Measurements from ENCODE around the gene PLEKHD1. TPM values are rescaled to one million over a fixed set of nuclear protein-coding genes. Genes with fewer than 3 reads are reported as not detected.

PLEKHD1 gene
- total RNA-seq, 4 donors from 2014 or later: 0.14 to 0.16 TPM; not detected in 2

DNA sequence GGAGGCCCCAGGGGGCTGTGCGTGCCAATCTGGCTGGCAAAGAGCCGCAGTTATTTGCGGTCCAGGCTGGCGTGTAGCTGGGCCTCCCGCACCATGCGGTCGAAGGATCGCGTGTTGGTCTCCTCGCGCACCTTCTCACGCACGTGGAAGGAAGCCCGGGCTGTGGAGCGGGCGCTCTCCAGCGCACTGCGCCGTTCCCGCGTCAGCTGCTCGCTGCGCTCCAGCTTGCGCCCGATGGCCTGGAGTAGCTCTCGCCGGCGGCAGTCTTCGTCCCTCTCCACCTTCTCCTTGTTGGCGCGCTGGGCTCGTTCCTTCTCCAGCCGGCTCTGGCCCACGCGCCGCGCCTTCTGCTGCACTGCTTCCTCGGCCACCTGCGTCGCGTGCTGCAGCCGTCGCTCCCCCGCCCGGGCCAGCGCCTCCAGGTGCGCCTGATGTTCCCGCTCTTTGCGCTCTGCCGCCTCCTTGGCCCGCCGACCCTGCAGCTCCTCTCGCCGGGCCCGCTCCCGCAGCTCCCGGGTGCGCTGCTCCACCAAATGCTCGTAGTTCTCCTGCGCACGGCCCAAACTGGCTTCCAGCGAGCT, 87.0 kb downstream of the PLEKHD1 start:
- intact Hi-C loops (cut with DNase I; ENCODE audit: low total_unique reads): no loop called here
- H3K27me3 ChIP-seq: peaks cover 100% of the 10 kb centered on the region
- WGBS, 2 donors (ENCODE audit: low coverage in 1 of 2): 36 to 90% methylated on average over 2 to 62 of the region's 62 CpGs

GRCh38 chr14:69572030-69572840, 87.7 kb downstream of the PLEKHD1 start:
- no peaks in the 10 kb centered on the region for H3K36me3 ChIP-seq
- in situ Hi-C loops (cut with MboI; ENCODE audit: low pct_ligation_motif_present in 1 of 4, low pct_unique_long_range_greater_than_20kb in 1 of 4, low sequenced_read_pairs in 3 of 4) (no loop called here), intact Hi-C loops (cut with DNase I; ENCODE audit: low total_unique reads) (no loop called here)
- 15% methylated on average over 76 of the region's 112 CpGs; no CpG with 5 or more reads in 1 of the 2 donors for WGBS, 2 donors (ENCODE audit: low coverage in 1 of 2)
- TF ChIP-seq CTCF (IDR thresholded peaks at IDR 0.05) (no peak), POLR2A (IDR thresholded peaks at IDR 0.05) (no peak), POLR2AphosphoS5 (IDR thresholded peaks at IDR 0.05) (no peak), EP300 (IDR thresholded peaks at IDR 0.05; ENCODE audit: low read depth) (no peak)
- no peaks in the 10 kb centered on the region for H3K9me3 ChIP-seq
- no peak overlapping the region for H3K27ac ChIP-seq
- peak overlapping the region in 3 of 4 donors; percentile 25 to 53 (median 28) for H3K4me3 ChIP-seq
- DNase-seq: peak; percentile 27
- H3K4me1 ChIP-seq: peaks cover 9 to 36% (median 28%) of the 10 kb centered on the region in 4 donors
- H3K27me3 ChIP-seq: peaks cover 100% of the 10 kb centered on the region

More for the DNA sequence above, 87.0 kb downstream of the PLEKHD1 start:
- peak overlapping the region in 3 of 4 donors; percentile 25 to 53 (median 28) for H3K4me3 ChIP-seq
- peaks cover 9 to 36% (median 28%) of the 10 kb centered on the region in 4 donors for H3K4me1 ChIP-seq
- H3K36me3 ChIP-seq: no peaks in the 10 kb centered on the region
- in situ Hi-C loops (cut with MboI; ENCODE audit: low pct_ligation_motif_present in 1 of 4, low pct_unique_long_range_greater_than_20kb in 1 of 4, low sequenced_read_pairs in 3 of 4): no loop called here
- TF ChIP-seq POLR2A (IDR thresholded peaks at IDR 0.05) (no peak), CTCF (IDR thresholded peaks at IDR 0.05) (no peak), POLR2AphosphoS5 (IDR thresholded peaks at IDR 0.05) (no peak)
- no peaks in the 10 kb centered on the region for H3K9me3 ChIP-seq
- DNase-seq: no peak
- H3K27ac ChIP-seq: no peak overlapping the region

DNA sequence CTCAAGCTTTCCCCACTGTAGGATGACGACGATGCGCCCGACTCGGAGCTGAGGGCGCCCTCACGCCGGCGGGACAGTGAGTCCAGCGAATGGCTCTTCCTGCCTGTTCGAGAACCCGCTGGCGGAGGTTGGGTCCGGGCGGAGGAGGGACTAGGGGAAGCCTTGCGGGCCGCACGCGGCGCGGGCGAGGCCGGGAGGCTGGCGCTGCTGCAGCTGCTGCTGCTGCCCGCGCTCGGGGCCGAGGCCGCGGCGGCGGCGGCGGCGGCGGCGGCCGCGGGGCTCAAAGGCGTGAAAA, 88.3 kb downstream of the PLEKHD1 start:
- no peaks in the 10 kb centered on the region for H3K9me3 ChIP-seq
- no peak overlapping the region for H3K27ac ChIP-seq
- peak overlapping the region in 1 of 4 donors; percentile 53 for H3K4me3 ChIP-seq
- peaks cover 97% of the 10 kb centered on the region for H3K27me3 ChIP-seq
- in situ Hi-C loops (cut with MboI; ENCODE audit: low pct_ligation_motif_present in 1 of 4, low pct_unique_long_range_greater_than_20kb in 1 of 4, low sequenced_read_pairs in 3 of 4) (no loop called here), intact Hi-C loops (cut with DNase I; ENCODE audit: low total_unique reads) (no loop called here)
- 82% methylated on average over 38 of the region's 40 CpGs; no CpG with 5 or more reads in 1 of the 2 donors for WGBS, 2 donors (ENCODE audit: low coverage in 1 of 2)
- peaks cover 9 to 36% (median 28%) of the 10 kb centered on the region in 4 donors for H3K4me1 ChIP-seq
- TF ChIP-seq CTCF (IDR thresholded peaks at IDR 0.05) (no peak), POLR2A (IDR thresholded peaks at IDR 0.05) (no peak), EP300 (IDR thresholded peaks at IDR 0.05; ENCODE audit: low read depth) (no peak), POLR2AphosphoS5 (IDR thresholded peaks at IDR 0.05) (no peak)
- DNase-seq: no peak
- H3K36me3 ChIP-seq: no peaks in the 10 kb centered on the region

DNA sequence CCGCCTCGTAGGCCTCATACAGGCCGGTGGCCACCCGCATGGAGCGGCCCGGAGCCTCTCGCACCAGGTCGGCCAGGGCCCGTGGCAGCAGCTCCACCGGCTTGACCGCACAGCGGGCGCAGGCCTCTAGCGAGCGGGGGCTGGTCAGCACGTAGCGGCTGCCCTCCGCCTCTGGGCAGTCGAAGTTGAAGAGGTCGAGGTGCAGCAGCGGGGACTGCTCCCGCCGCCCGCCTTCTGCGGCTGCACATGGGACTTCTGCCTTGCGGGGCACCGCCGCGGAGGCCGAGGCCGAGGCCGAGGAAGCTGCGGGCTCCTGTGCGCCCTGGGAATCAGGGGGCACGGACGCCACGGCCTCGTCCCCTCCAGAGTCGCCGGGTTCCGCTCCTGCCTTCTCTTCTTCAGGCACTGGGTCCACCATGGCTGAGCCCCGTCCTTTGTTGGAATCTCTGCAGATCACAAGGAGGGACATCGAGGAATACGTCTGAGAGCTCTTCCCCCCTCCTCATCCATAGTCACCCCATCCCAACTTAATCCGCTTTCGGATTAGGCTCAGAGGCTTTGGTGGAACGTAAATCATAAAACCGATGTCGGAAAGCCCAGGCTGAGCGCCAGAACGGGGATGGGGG, 88.8 kb downstream of the PLEKHD1 start:
- peak overlapping the region in 1 of 4 donors; percentile 53 for H3K4me3 ChIP-seq
- peaks cover 92% of the 10 kb centered on the region for H3K27me3 ChIP-seq
- no peak for DNase-seq
- no peaks in the 10 kb centered on the region for H3K36me3 ChIP-seq
- WGBS, 2 donors (ENCODE audit: low coverage in 1 of 2): 51% methylated on average over 39 of the region's 51 CpGs; no CpG with 5 or more reads in 1 of the 2 donors
- TF ChIP-seq EP300 (IDR thresholded peaks at IDR 0.05; ENCODE audit: low read depth) (no peak), POLR2AphosphoS5 (IDR thresholded peaks at IDR 0.05) (no peak), POLR2A (IDR thresholded peaks at IDR 0.05) (no peak), CTCF (IDR thresholded peaks at IDR 0.05) (no peak)
- in situ Hi-C loops (cut with MboI; ENCODE audit: low pct_ligation_motif_present in 1 of 4, low pct_unique_long_range_greater_than_20kb in 1 of 4, low sequenced_read_pairs in 3 of 4): no loop called here
- H3K9me3 ChIP-seq: no peaks in the 10 kb centered on the region
- H3K4me1 ChIP-seq: peaks cover 9 to 36% (median 28%) of the 10 kb centered on the region in 4 donors
- no peak overlapping the region for H3K27ac ChIP-seq
- intact Hi-C loops (cut with DNase I; ENCODE audit: low total_unique reads): no loop called here

Data from transverse colon (tissue), 4 donors.